GM21423 (cell line): ENCODE results near the gene RPS6KA2.
"Not testable (repeated sequence)": the region's sequence is repeated elsewhere in the genome, so short reads cannot be mapped to it uniquely, and the experiment has no call there.

Experiments used
- ATAC-seq: cut with Tn5 transposase; IDR thresholded peaks from one replicate; pipeline ENCODE4 v1.9.1; 2021; ENCODE audit warnings: mild to moderate bottlenecking, moderate library complexity; ENCODE audit not compliant: unreplicated experiment

RPS6KA2 gene

GRCh38 chr6:166539011-166539385, 88.1 kb downstream of the RPS6KA2 start:
- not testable (repeated sequence) for ATAC-seq

GRCh38 chr6:166538297-166539010, 88.6 kb downstream of the RPS6KA2 start:
- no peak for ATAC-seq

GRCh38 chr6:166534658-166535406, 92.2 kb downstream of the RPS6KA2 start:
- ATAC-seq, result no peak

- no peak for ATAC-seq
Observed at GRCh38 chr6:166533205-166533824, 93.7 kb downstream of the RPS6KA2 start.

DNA sequence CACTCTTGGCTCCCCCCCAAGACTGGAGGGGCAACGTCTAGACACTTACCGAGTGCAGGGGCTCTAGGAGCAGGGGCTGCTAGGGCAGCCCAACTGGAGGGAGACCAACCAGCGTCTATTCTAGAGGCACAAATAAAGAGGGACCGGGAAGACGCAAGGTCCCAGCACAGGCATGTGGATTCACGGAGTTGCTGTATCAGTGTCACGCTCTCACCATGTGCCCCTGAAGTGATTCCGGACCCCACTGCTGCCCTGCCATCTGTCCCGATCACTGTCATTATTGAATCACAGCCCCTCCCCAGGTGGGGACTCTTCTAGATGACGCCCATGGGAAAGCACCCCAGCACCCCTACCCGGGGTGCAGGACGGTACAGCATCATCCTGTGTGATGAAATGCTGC, 94.7 kb downstream of the RPS6KA2 start:
- no peak for ATAC-seq

- no peak for ATAC-seq
Observed at GRCh38 chr6:166530211-166531095, 96.6 kb downstream of the RPS6KA2 start.

GRCh38 chr6:166529586-166529985, 97.5 kb downstream of the RPS6KA2 start:
- ATAC-seq, result no peak

DNA sequence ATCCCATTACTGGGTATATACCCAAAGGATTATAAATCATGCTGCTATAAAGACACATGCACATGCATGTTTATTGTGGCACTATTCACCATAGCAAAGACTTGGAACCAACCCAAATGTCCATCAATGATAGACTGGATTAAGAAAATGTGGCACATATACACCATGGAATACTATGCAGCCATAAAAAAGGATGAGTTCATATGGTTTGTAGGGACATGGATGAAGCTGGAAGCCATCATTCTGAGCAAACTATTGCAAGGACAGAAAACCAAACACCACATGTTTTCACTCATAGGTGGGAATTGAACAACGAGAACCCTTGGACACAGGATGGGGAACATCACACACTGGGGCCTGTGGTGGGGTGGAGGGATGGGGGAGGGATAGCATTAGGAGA, 98.0 kb downstream of the RPS6KA2 start:
- ATAC-seq, result not testable (repeated sequence)

- no peak for ATAC-seq
Observed at GRCh38 chr6:166527849-166528248, 99.2 kb downstream of the RPS6KA2 start.

GRCh38 chr6:166526937-166527336, 100.1 kb downstream of the RPS6KA2 start:
- ATAC-seq, result no peak

- ATAC-seq, result no peak
Observed at GRCh38 chr6:166525567-166525966, 101.5 kb downstream of the RPS6KA2 start.

- ATAC-seq, result no peak
Observed at GRCh38 chr6:166523782-166524559, 103.1 kb downstream of the RPS6KA2 start.

DNA sequence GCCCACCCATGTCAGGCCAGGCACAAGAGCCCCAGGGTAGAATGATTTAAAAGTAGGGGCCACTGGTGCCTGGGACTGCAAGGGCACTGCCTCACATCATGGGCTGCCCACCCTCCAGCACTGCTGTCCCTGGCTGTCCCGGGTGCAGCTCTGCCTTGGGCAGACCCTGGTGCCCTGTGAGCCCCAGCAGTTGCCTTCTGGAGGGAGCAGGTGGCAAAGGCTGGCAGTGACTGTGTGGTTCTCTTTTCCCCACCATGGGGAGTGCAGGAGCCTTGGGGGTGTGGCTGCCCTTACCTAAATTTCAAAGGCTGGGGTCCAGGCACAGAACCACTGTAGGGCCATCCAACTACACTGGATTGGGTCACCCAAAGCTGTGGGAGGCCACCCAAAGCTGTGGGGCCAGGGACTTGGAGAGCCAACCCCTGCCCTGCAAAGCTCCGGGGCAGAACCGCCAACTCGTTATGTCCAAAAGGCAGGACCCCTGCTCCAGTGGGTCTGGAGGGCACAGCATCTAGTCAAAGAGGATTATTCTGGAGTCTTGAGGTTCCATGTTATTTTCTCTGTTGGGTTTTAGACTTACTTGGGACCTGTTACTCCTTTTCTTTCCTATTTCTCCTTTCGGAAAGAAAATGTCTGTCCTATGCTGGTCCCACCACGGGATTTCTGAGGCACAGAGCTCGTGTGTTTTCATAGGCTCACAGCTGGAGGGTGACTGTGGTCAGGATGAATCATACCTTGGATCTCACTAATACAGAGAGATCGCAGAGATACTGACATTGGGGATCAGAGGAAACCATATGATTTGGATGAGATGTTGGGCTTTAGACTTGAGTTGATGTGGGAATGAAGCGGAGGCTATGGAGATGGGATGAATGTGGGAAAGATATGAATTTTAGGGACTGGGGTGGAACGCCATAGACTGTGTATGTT, 105.9 kb downstream of the RPS6KA2 start:
- ATAC-seq, result no peak

DNA sequence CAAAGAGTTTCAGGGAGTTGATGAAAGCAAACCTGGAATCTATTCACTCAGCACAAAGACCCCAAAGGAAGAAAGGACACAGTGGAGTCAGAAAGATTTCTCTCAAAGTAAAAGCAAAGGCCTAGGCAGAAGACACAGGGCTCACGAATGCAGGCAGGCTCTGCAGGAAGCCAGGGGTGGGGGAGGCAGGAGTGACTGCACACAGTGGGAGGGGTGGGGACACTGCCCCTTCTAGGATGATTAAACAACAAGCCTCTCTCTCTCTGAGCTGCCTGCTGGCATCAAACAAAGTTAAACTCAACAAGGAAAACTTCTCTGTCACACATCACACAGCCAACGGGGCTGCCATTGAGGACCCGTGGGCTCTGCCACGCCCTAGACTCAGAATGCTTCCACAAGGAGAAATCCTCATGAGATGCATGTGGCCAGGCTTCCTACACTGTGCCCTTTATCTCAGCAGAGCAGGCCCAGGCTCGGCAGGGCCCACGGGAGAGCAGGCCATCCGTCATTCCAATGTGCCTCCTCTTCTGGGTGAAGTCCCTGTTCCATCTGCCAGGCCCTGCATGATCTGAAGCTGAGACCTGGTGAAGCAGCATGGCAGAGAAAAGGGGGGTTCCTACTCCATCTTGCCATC, 110.7 kb downstream of the RPS6KA2 start:
- no peak for ATAC-seq

DNA sequence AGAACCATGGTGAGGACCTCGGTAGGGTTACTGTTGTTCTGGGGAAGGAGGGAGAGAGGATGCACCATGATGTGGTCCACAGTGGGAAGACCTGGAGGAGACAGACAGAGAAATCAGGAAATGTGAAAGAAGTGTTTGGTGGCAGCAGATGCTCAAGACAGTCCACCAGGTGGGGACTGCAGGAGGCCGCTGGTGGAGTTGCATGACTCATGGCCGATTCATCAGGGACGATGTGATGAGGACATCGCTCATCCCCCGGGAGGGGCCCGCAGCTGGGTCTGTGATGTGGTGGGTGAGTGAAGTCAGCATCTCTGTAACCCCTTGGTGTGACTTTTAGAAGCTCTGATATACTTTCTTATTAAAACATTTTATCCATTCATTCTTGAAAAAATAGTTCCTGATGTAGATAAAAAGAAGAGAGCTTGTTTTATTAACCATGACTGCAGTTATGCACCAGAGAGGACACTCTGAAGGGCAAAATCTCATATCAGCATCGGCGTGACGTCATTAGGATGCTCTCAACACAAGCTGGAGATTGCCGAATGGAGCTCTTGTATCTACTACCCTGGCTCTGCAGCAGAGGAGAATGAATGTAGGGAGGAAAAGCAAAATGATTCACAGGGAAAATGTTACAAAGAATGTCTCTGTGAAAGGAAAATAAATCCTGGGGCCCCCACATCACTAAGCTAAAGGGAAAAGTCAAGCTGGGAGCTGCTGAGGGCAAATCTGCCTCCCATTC, 111.8 kb downstream of the RPS6KA2 start:
- ATAC-seq, result no peak

DNA sequence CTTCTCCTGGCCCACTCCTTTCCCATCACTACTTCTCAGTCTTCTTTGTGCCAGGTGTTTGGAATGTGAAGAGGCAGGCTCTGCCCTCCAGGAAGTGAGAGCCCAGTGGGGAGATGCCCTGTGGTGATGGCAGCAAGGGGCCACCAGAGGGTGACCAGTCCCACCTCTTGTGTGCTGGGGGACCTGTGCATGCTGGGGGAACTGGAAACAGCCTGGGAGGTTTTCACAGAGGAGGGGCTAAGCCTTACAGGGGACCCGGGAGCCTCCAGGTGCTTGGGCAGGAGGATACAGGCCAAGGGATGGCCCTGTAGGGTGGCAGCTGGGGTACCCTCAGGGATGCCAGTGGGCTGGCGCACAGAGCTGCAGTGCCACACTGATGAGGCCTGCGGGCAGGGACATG, 112.9 kb downstream of the RPS6KA2 start:
- no peak for ATAC-seq

DNA sequence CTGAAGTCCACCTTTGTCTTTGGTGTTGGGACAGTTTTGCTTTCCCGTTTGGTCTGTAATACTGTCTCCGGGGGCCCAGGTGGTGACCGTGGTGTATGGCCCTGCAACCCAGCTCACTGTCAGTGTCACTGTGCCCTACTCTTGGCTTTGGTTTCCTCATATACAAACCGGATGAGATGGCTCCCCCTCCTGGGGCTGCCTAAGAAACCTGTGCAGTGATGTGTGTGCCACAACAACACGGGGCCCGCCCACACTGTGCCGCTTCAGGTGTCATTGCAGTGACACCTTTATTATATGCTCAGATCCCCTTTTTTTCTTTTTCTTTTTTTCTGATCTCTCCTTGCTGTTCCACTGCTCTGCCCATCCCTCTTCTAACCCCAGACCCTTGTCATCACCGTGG, 114.5 kb downstream of the RPS6KA2 start:
- ATAC-seq, result peak; percentile 91

DNA sequence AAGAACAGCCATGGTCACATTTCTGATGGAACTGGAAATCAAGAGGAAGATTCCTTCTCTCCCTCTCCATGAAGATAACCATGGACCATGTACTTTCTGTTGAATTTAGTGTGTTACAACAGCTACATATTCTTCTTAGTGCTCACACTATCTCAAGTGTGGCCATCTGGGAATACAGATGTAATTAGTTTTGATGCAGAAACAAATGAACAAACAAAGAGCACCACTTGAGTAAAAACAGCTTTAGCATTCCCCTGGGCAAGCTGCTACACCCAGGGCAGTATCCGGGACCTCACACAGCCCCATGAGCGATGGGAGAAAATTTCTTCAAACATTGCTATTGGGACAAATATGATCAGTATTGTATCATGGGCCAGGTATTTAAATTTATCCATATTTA, 115.7 kb downstream of the RPS6KA2 start:
- no peak for ATAC-seq
